Measurements from ENCODE around the gene STKLD1.

STKLD1 gene

GRCh38 chr9:133382507-133383141 lies 6.5 kb downstream of the STKLD1 start:
- Histone ChIP-seq H4K20me1 (ENCODE audit: insufficient read depth, low read length, poor library complexity, severe bottlenecking) (no peaks in the 10 kb centered on the region), H3K79me2 (ENCODE audit: insufficient read depth, low read length) (no peaks in the 10 kb centered on the region), H2AFZ (ENCODE audit: low read length) (no peak overlapping the region), H3K4me2 (ENCODE audit: low read depth, low read length, poor library complexity, severe bottlenecking) (no peak overlapping the region), H3K27me3 (ENCODE audit: insufficient read depth, low read length, poor library complexity, severe bottlenecking) (no peaks in the 10 kb centered on the region), H3K9me2 (replicated peaks; ENCODE audit: low read depth, low read length) (no peaks in the 10 kb centered on the region), H3K4me3 (ENCODE audit: low read length, poor library complexity, severe bottlenecking) (no peak overlapping the region), H3K36me3 (ENCODE audit: insufficient read depth, low read length) (no peaks in the 10 kb centered on the region), H3K9ac (ENCODE audit: low read depth, low read length, poor library complexity, severe bottlenecking) (no peak overlapping the region), H3K4me1 (ENCODE audit: insufficient read depth, low read length, poor library complexity, severe bottlenecking) (peaks cover 3% of the 10 kb centered on the region), H3F3A (ENCODE audit: low read depth) (no peaks in the 10 kb centered on the region), H3K9me3 (ENCODE audit: insufficient read depth, low read depth, low read length) (no peaks in the 10 kb centered on the region)
- TF ChIP-seq EZH2phosphoT487 (IDR thresholded peaks at IDR 0.05; ENCODE audit: borderline replicate concordance), result no peak
- TF ChIP-seq CTCF (conservative IDR thresholded peaks at IDR 0.05; ENCODE audit: low read length), result no peak

- TF ChIP-seq EZH2phosphoT487 (IDR thresholded peaks at IDR 0.05; ENCODE audit: borderline replicate concordance) (no peak), CTCF (conservative IDR thresholded peaks at IDR 0.05; ENCODE audit: low read length) (no peak)
- H3K9me2 ChIP-seq (replicated peaks; ENCODE audit: low read depth, low read length), result no peaks in the 10 kb centered on the region
These were observed 7.3 kb downstream of the STKLD1 start for GRCh38 chr9:133383438-133383837.

GRCh38 chr9:133384736-133385321 lies 8.7 kb downstream of the STKLD1 start:
- Histone ChIP-seq H3K36me3 (ENCODE audit: insufficient read depth, low read length) (no peaks in the 10 kb centered on the region), H3F3A (ENCODE audit: low read depth) (no peaks in the 10 kb centered on the region), H3K79me2 (ENCODE audit: insufficient read depth, low read length) (no peaks in the 10 kb centered on the region), H3K27me3 (ENCODE audit: insufficient read depth, low read length, poor library complexity, severe bottlenecking) (no peaks in the 10 kb centered on the region), H2AFZ (ENCODE audit: low read length) (no peak overlapping the region), H3K4me2 (ENCODE audit: low read depth, low read length, poor library complexity, severe bottlenecking) (no peak overlapping the region), H3K4me1 (ENCODE audit: insufficient read depth, low read length, poor library complexity, severe bottlenecking) (no peaks in the 10 kb centered on the region), H3K9me2 (replicated peaks; ENCODE audit: low read depth, low read length) (no peaks in the 10 kb centered on the region), H3K9ac (ENCODE audit: low read depth, low read length, poor library complexity, severe bottlenecking) (no peak overlapping the region), H3K4me3 (ENCODE audit: low read length, poor library complexity, severe bottlenecking) (no peak overlapping the region), H4K20me1 (ENCODE audit: insufficient read depth, low read length, poor library complexity, severe bottlenecking) (no peaks in the 10 kb centered on the region), H3K9me3 (ENCODE audit: insufficient read depth, low read depth, low read length) (no peaks in the 10 kb centered on the region)
- TF ChIP-seq EZH2phosphoT487 (IDR thresholded peaks at IDR 0.05; ENCODE audit: borderline replicate concordance) (no peak), CTCF (conservative IDR thresholded peaks at IDR 0.05; ENCODE audit: low read length) (no peak)

More at GRCh38 chr9:133383438-133383837, 7.3 kb downstream of the STKLD1 start:
- Histone ChIP-seq H2AFZ (ENCODE audit: low read length) (no peak overlapping the region), H3F3A (ENCODE audit: low read depth) (no peaks in the 10 kb centered on the region), H3K9me3 (ENCODE audit: insufficient read depth, low read depth, low read length) (no peaks in the 10 kb centered on the region), H3K27me3 (ENCODE audit: insufficient read depth, low read length, poor library complexity, severe bottlenecking) (no peaks in the 10 kb centered on the region), H4K20me1 (ENCODE audit: insufficient read depth, low read length, poor library complexity, severe bottlenecking) (no peaks in the 10 kb centered on the region), H3K4me2 (ENCODE audit: low read depth, low read length, poor library complexity, severe bottlenecking) (no peak overlapping the region), H3K4me3 (ENCODE audit: low read length, poor library complexity, severe bottlenecking) (no peak overlapping the region), H3K79me2 (ENCODE audit: insufficient read depth, low read length) (no peaks in the 10 kb centered on the region), H3K4me1 (ENCODE audit: insufficient read depth, low read length, poor library complexity, severe bottlenecking) (peaks cover 3% of the 10 kb centered on the region), H3K36me3 (ENCODE audit: insufficient read depth, low read length) (no peaks in the 10 kb centered on the region), H3K9ac (ENCODE audit: low read depth, low read length, poor library complexity, severe bottlenecking) (no peak overlapping the region)

Measured in Loucy (cell line).